GM18858 (cell line): ENCODE data around the gene AGMO.
"Not testable (repeated sequence)": the region's sequence is repeated elsewhere in the genome, so short reads cannot be mapped to it uniquely, and the experiment has no call there.

Experiments used
- ATAC-seq: cut with Tn5 transposase; IDR thresholded peaks from one replicate; pipeline ENCODE4 v1.9.1; 2021; ENCODE audit not compliant: unreplicated experiment

Gene AGMO

GRCh38 chr7:15560968-15561367 is 847 bp downstream of the AGMO start:
- ATAC-seq = no peak

GRCh38 chr7:15559416-15559928 is 2.3 kb downstream of the AGMO start:
- no peak for ATAC-seq

- no peak for ATAC-seq
Measured at GRCh38 chr7:15558756-15559155, 3.1 kb downstream of the AGMO start.

- no peak for ATAC-seq
Measured at GRCh38 chr7:15557686-15558085, 4.1 kb downstream of the AGMO start.

GRCh38 chr7:15557186-15557585 is 4.6 kb downstream of the AGMO start:
- no peak for ATAC-seq

- no peak for ATAC-seq
Measured at GRCh38 chr7:15556339-15557105, 5.3 kb downstream of the AGMO start.

GRCh38 chr7:15555381-15555859 is 6.4 kb downstream of the AGMO start:
- no peak for ATAC-seq

- ATAC-seq = no peak
Measured at GRCh38 chr7:15554744-15555143, 7.1 kb downstream of the AGMO start.

- ATAC-seq = no peak
Measured at GRCh38 chr7:15554081-15554480, 7.7 kb downstream of the AGMO start.

GRCh38 chr7:15547320-15547719 is 14.5 kb downstream of the AGMO start:
- not testable (repeated sequence) for ATAC-seq

GRCh38 chr7:15546272-15546792 is 15.5 kb downstream of the AGMO start:
- ATAC-seq = no peak

GRCh38 chr7:15544050-15544449 is 17.8 kb downstream of the AGMO start:
- ATAC-seq = no peak

- no peak for ATAC-seq
Measured at GRCh38 chr7:15543256-15543655, 18.6 kb downstream of the AGMO start.

- no peak for ATAC-seq
Measured at GRCh38 chr7:15527648-15528047, 34.2 kb downstream of the AGMO start.

GRCh38 chr7:15525652-15526263 is 36.1 kb downstream of the AGMO start:
- ATAC-seq = no peak

- ATAC-seq = no peak
Measured at GRCh38 chr7:15524077-15524476, 37.7 kb downstream of the AGMO start.

- ATAC-seq = not testable (repeated sequence)
Measured at GRCh38 chr7:15517865-15518264, 44.0 kb downstream of the AGMO start.

GRCh38 chr7:15515252-15515651 is 46.6 kb downstream of the AGMO start:
- ATAC-seq = no peak

GRCh38 chr7:15508258-15508657 is 53.6 kb downstream of the AGMO start:
- ATAC-seq = no peak

GRCh38 chr7:15507708-15508107 is 54.1 kb downstream of the AGMO start:
- ATAC-seq = no peak

GRCh38 chr7:15507171-15507570 is 54.6 kb downstream of the AGMO start:
- ATAC-seq = no peak

- no peak for ATAC-seq
Measured at GRCh38 chr7:15505761-15506160, 56.1 kb downstream of the AGMO start.
